GM21423 (cell line): ENCODE data around the gene TAX1BP3.

Source experiments
- ATAC-seq: cut with Tn5 transposase; IDR thresholded peaks from one replicate; pipeline ENCODE4 v1.9.1; 2021; ENCODE audit warnings: mild to moderate bottlenecking, moderate library complexity; ENCODE audit not compliant: unreplicated experiment

Gene TAX1BP3

GRCh38 chr17:3630781-3631180, 37.6 kb downstream of the TAX1BP3 start:
- ATAC-seq, result no peak

- no peak for ATAC-seq
Observed at GRCh38 chr17:3627769-3628167, 40.6 kb downstream of the TAX1BP3 start.

- ATAC-seq, result no peak
Observed at GRCh38 chr17:3626831-3627768, 41.3 kb downstream of the TAX1BP3 start.

- no peak for ATAC-seq
Observed at GRCh38 chr17:3622977-3623594, 45.3 kb downstream of the TAX1BP3 start.

GRCh38 chr17:3621146-3621720, 47.1 kb downstream of the TAX1BP3 start:
- no peak for ATAC-seq

GRCh38 chr17:3615160-3615870, 53.1 kb downstream of the TAX1BP3 start:
- ATAC-seq, result no peak

GRCh38 chr17:3613124-3613523, 55.3 kb downstream of the TAX1BP3 start:
- no peak for ATAC-seq
